ENCODE data around the gene FIGN. TPM values are rescaled to one million over a fixed set of nuclear protein-coding genes. Genes with fewer than 3 reads are reported as not detected.

FIGN gene
- total RNA-seq, 1 experiment from 2014 or later, result 14.6 TPM

DNA sequence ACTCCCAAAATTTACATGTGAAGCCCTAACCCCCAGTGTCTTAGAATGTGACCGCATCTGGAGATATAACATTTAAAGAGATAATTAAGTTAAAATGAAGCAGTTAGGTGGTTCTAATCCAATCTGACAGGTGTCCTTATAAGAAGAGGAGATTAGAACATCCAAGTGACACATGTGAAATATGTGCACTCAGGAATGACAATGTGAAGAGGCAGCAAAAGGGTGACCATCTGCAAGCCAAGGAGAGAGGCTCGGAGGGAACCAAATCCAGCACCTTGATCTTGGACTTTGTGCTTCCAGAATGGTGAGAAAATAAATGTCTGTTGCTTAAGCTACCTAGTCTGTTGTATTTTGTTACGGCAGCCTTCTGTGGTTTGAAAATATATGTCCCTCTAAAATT lies 165.4 kb downstream of the FIGN start:
- no peak overlapping the region for H3K9ac ChIP-seq (ENCODE audit: extremely low read depth, insufficient read length, low read length)
- no peaks in the 10 kb centered on the region for H3K4me1 ChIP-seq (ENCODE audit: insufficient read depth, low read length)
- H3K27ac ChIP-seq (ENCODE audit: insufficient read length, low read depth, low read length), result no peak overlapping the region
- no peak overlapping the region for H4K8ac ChIP-seq (replicated peaks; ENCODE audit: insufficient read length, low read depth, low read length)
- Mint-ChIP-seq H3K4me3 (no peak overlapping the region), H3K27me3 (ENCODE audit: low read depth) (no peaks in the 10 kb centered on the region), H3K4me1 (no peaks in the 10 kb centered on the region), H3K27ac (no peak overlapping the region), H3K9me3 (no peaks in the 10 kb centered on the region), H3K36me3 (ENCODE audit: insufficient read depth in 1 of 3, low read depth in 3 of 3) (no peaks in the 10 kb centered on the region)
- no peak overlapping the region for H2BK120ac ChIP-seq (ENCODE audit: low read depth, low read length, poor library complexity, severe bottlenecking)
- H4K5ac ChIP-seq (ENCODE audit: insufficient read length, low read depth, low read length), result no peak overlapping the region
- no peaks in the 10 kb centered on the region for H3K23me2 ChIP-seq (ENCODE audit: insufficient read length, low read depth, low read length, poor library complexity, severe bottlenecking)
- no peak overlapping the region for H3T11ph ChIP-seq (ENCODE audit: low read length)
- no CpG with 5 or more reads among the region's 3 CpGs for WGBS (ENCODE audit: extremely low coverage, insufficient read length, low lambda C conversion rate)
- H3K56ac ChIP-seq (ENCODE audit: insufficient read length, low read depth, low read length), result no peak overlapping the region
- H2BK20ac ChIP-seq (ENCODE audit: low read depth, low read length, poor library complexity, severe bottlenecking), result no peak overlapping the region
- H3K18ac ChIP-seq (ENCODE audit: insufficient read length, low read depth, low read length), result no peak overlapping the region
- H2AFZ ChIP-seq (ENCODE audit: low read length), result no peak overlapping the region
- H2BK12ac ChIP-seq (ENCODE audit: insufficient read length, low read depth, low read length), result no peak overlapping the region
- no peak overlapping the region for H3K23ac ChIP-seq (ENCODE audit: insufficient read length, low read depth, low read length)
- H3K4ac ChIP-seq (ENCODE audit: low read depth, low read length), result no peak overlapping the region
- no peaks in the 10 kb centered on the region for H4K20me1 ChIP-seq (ENCODE audit: control insufficient read depth, insufficient read depth, insufficient read length)
- DNase-seq, result no peak
- H3K27me3 ChIP-seq (ENCODE audit: insufficient read depth, low read length), result no peaks in the 10 kb centered on the region
- H2AK5ac ChIP-seq (ENCODE audit: insufficient read length, low read length), result no peak overlapping the region
- H3K14ac ChIP-seq (ENCODE audit: insufficient read depth, low read length), result no peak overlapping the region
- H2BK5ac ChIP-seq (ENCODE audit: insufficient read length, low read length), result no peak overlapping the region
- H4K91ac ChIP-seq (ENCODE audit: insufficient read length, low read depth, low read length), result no peak overlapping the region
- H3K79me2 ChIP-seq (ENCODE audit: insufficient read depth, low read length), result no peaks in the 10 kb centered on the region
- no peaks in the 10 kb centered on the region for H3K79me1 ChIP-seq (ENCODE audit: insufficient read depth, low read depth, low read length, poor library complexity, severe bottlenecking)
- no peak overlapping the region for H3K4me2 ChIP-seq (ENCODE audit: insufficient read depth, insufficient read length, low read length)
- no peak overlapping the region for H2BK15ac ChIP-seq (ENCODE audit: low read depth, low read length)
- TF ChIP-seq, protein P1, sequence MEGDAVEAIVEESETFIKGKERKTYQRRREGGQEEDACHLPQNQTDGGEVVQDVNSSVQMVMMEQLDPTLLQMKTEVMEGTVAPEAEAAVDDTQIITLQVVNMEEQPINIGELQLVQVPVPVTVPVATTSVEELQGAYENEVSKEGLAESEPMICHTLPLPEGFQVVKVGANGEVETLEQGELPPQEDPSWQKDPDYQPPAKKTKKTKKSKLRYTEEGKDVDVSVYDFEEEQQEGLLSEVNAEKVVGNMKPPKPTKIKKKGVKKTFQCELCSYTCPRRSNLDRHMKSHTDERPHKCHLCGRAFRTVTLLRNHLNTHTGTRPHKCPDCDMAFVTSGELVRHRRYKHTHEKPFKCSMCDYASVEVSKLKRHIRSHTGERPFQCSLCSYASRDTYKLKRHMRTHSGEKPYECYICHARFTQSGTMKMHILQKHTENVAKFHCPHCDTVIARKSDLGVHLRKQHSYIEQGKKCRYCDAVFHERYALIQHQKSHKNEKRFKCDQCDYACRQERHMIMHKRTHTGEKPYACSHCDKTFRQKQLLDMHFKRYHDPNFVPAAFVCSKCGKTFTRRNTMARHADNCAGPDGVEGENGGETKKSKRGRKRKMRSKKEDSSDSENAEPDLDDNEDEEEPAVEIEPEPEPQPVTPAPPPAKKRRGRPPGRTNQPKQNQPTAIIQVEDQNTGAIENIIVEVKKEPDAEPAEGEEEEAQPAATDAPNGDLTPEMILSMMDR (conservative IDR thresholded peaks at IDR 0.05), result no peak
- H3K9me3 ChIP-seq (ENCODE audit: control insufficient read depth, low read depth, low read length), result no peaks in the 10 kb centered on the region

All from H9 (cell line).